Calu3 (cell line): ENCODE data around the gene PCDHGA9. TPM values are rescaled to one million over a fixed set of nuclear protein-coding genes. Genes with fewer than 3 reads are reported as not detected.
"Not testable (repeated sequence)": the region's sequence is repeated elsewhere in the genome, so short reads cannot be mapped to it uniquely, and the experiment has no call there.

Experiments used
- BruUV-seq: library from RNA; stranded (reverse); fragments of 400-500 nt; replicated peaks from 2 replicates; lab custom pipeline; 2021; lab: Mats Ljungman, UMichigan
- CTCF ChIA-PET: fragments of 300-600 bp; sonication (Branson Sonifier 250); formaldehyde crosslinking; loops from one replicate; lab custom pipeline; 2022; ENCODE audit warnings: antibody characterized with exemption; lab: Charles Lee
- DNase-seq: peaks from one replicate; pipeline ENCODE4 v3.0.0; 2022
- H3K27ac Mint-ChIP-seq: one replicate; pipeline ENCODE4 v1.8.0; 2022; ENCODE audit warnings: mixed read lengths; ENCODE audit not compliant: unreplicated experiment
- H3K27me3 Mint-ChIP-seq: one replicate; pipeline ENCODE4 v1.8.0; 2022; ENCODE audit warnings: mixed read lengths; ENCODE audit not compliant: unreplicated experiment
- H3K36me3 Mint-ChIP-seq: one replicate; pipeline ENCODE4 v1.8.0; 2022; ENCODE audit warnings: mild to moderate bottlenecking, moderate library complexity, mixed read lengths; ENCODE audit not compliant: insufficient read depth, unreplicated experiment
- H3K4me1 Mint-ChIP-seq: one replicate; pipeline ENCODE4 v1.8.0; 2022; ENCODE audit warnings: mild to moderate bottlenecking, low read depth, mixed read lengths; ENCODE audit not compliant: unreplicated experiment
- H3K4me3 Mint-ChIP-seq: one replicate; pipeline ENCODE4 v1.8.0; 2022; ENCODE audit warnings: mild to moderate bottlenecking, low read depth, moderate library complexity, mixed read lengths; ENCODE audit not compliant: unreplicated experiment
- H3K9me3 Mint-ChIP-seq: one replicate; pipeline ENCODE4 v1.8.0; 2022; ENCODE audit warnings: low read depth, mixed read lengths; ENCODE audit not compliant: unreplicated experiment
- CTCF ChIP-seq: fragments of 200-600 bp; IDR thresholded peaks from one replicate; pipeline ENCODE4 v1.8.0; 2022; ENCODE audit warnings: antibody characterized with exemption; ENCODE audit not compliant: unreplicated experiment
- intact Hi-C: fragments of 100-400 bp; cut with micrococcal nuclease; formaldehyde crosslinking; loops from one replicate; pipeline ENCODE4 v1.10.0; 2022; ENCODE audit not compliant: unreplicated experiment
- total RNA-seq: library from RNA; stranded (reverse); gene quantifications from 2 replicates; pipeline ENCODE4 v1.2.3, GENCODE V29; 2022

PCDHGA9 gene
- total RNA-seq, 1 experiment from 2014 or later = 18.1 TPM

- intact Hi-C loops = no loop called here
- Mint-ChIP-seq H3K27ac (no peak within 1 kb of the TSS), H3K9me3 (peaks cover 5% of the 10 kb centered on the region), H3K4me1 (no peaks in the 10 kb centered on the region), H3K27me3 (no peaks in the 10 kb centered on the region), H3K36me3 (peaks cover 4% of the 10 kb centered on the region), H3K4me3 (peak within 1 kb of the TSS; percentile 55)
- no peak for DNase-seq
- no peak for TF ChIP-seq CTCF
- BruUV-seq = no TSS peak
- CTCF ChIA-PET = no interaction called here
Measured at GRCh38 chr5:141382469-141383294, 19.9 kb upstream of the PCDHGA9 start, which contains the start of gene PCDHGA7. Gene PCDHGA7, plus strand, starts transcription at chr5:141382742. Its CDS starts 158 bp downstream, at chr5:141382900.

- H3K27ac Mint-ChIP-seq = no peak overlapping the region
- intact Hi-C loops = no loop called here
- H3K4me1 Mint-ChIP-seq = no peaks in the 10 kb centered on the region
- no peaks in the 10 kb centered on the region for H3K27me3 Mint-ChIP-seq
- CTCF ChIA-PET = no interaction called here
- TF ChIP-seq CTCF = no peak
- no peak for DNase-seq
- peaks cover 4% of the 10 kb centered on the region for H3K36me3 Mint-ChIP-seq
- H3K4me3 Mint-ChIP-seq = no peak overlapping the region
- BruUV-seq = no TSS peak
- peaks cover 5% of the 10 kb centered on the region for H3K9me3 Mint-ChIP-seq
Measured at GRCh38 chr5:141383345-141383744, 19.2 kb upstream of the PCDHGA9 start.

GRCh38 chr5:141384471-141385267, 17.9 kb upstream of the PCDHGA9 start:
- Mint-ChIP-seq H3K36me3 (peaks cover 4% of the 10 kb centered on the region), H3K27me3 (no peaks in the 10 kb centered on the region), H3K4me1 (no peaks in the 10 kb centered on the region), H3K27ac (no peak overlapping the region), H3K4me3 (no peak overlapping the region), H3K9me3 (peaks cover 12% of the 10 kb centered on the region)
- TF ChIP-seq CTCF = no peak
- CTCF ChIA-PET = no interaction called here
- DNase-seq = no peak
- no TSS peak for BruUV-seq
- intact Hi-C loops = no loop called here

GRCh38 chr5:141387557-141388311, 14.8 kb upstream of the PCDHGA9 start, which contains the start of gene PCDHGB4:
Gene PCDHGB4, plus strand, starts transcription at chr5:141387698. Its CDS starts 187 bp downstream, at chr5:141387885.
- Mint-ChIP-seq H3K9me3 (peaks cover 16% of the 10 kb centered on the region), H3K4me3 (peak within 1 kb of the TSS; percentile 64)
- BruUV-seq, H3K4me1 Mint-ChIP-seq, H3K36me3 Mint-ChIP-seq, H3K27me3 Mint-ChIP-seq, intact Hi-C loops, H3K27ac Mint-ChIP-seq: not testable (repeated sequence)
- DNase-seq = peak; percentile 54
- peak; percentile 14 for TF ChIP-seq CTCF
- CTCF ChIA-PET = interaction anchor here (0.6 to 1.1 kb wide), 2 partner anchors 177 to 204 kb away, joined by 5 to 6 read pairs; no protein-coding TSS in a partner anchor
